Gastrocnemius medialis (tissue), 4 donors: ENCODE results near the gene ZNF668. TPM values are rescaled to one million over a fixed set of nuclear protein-coding genes. Genes with fewer than 3 reads are reported as not detected.

Source experiments
- ATAC-seq, 2 donors: fragments of 150-250 bp; one replicate each; pipeline ENCODE4 v1.9.1; 2016
- DNase-seq, 2 donors: peaks; one replicate each; pipeline ENCODE4 v3.0.0-alpha.2; 2019
- H3K27ac ChIP-seq, 4 donors: fragments of 200-600 bp; sonication (generic); 1 replicate in 1 of 4; 2 replicates in 3 of 4; pipeline ENCODE4 v1.5.1; 2016 to 2018; ENCODE audit warnings: mild to moderate bottlenecking in 2 of 4, moderate library complexity in 1 of 4
- H3K27me3 ChIP-seq, 3 donors: fragments of 200-600 bp; sonication (generic) in 2 of 3; 1 replicate in 1 of 3; 2 replicates in 2 of 3; pipeline versions ENCODE4 v1.5.1 to v1.6.0; 2016 to 2019; ENCODE audit warnings: mild to moderate bottlenecking in 1 of 3, moderate library complexity in 1 of 3
- H3K36me3 ChIP-seq, 2 donors: fragments of 200-600 bp; sonication (generic) in 1 of 2; one replicate each; pipeline ENCODE4 v1.5.1; 2017 to 2018
- H3K4me1 ChIP-seq, 2 donors: fragments of 200-600 bp; sonication (generic) in 1 of 2; one replicate each; pipeline ENCODE4 v1.5.1; 2016 to 2017; ENCODE audit warnings: mild to moderate bottlenecking in 2 of 2
- H3K4me3 ChIP-seq, 4 donors: fragments of 200-600 bp; sonication (generic) in 3 of 4; 1 replicate in 1 of 4; 2 replicates in 3 of 4; pipeline ENCODE4 v1.5.1; 2016 to 2019; ENCODE audit warnings: mild to moderate bottlenecking in 2 of 4
- H3K9me3 ChIP-seq, 3 donors: fragments of 200-600 bp; sonication (generic) in 2 of 3; 1 replicate in 1 of 3; 2 replicates in 2 of 3; pipeline ENCODE4 v1.5.1; 2016 to 2019
- CTCF ChIP-seq, 5 experiments: fragments of 450-650 bp in 3 of 5; fragments of 200-600 bp in 2 of 5; sonication (generic) in 2 of 5; IDR thresholded peaks in 4 of 5; conservative IDR thresholded peaks in 1 of 5; 1 replicate in 4 of 5; 2 replicates in 1 of 5; pipeline ENCODE4 v1.5.1; 2016 to 2019; ENCODE audit warnings: antibody characterized with exemption in 5 of 5, mild to moderate bottlenecking in 3 of 5, moderate library complexity in 3 of 5
- POLR2A ChIP-seq, 2 donors: fragments of 450-650 bp; IDR thresholded peaks; one replicate each; pipeline ENCODE4 v1.6.1; 2017; ENCODE audit warnings: antibody characterized with exemption in 2 of 2, mild to moderate bottlenecking in 2 of 2, moderate library complexity in 2 of 2
- in situ Hi-C, 4 donors: fragments of 200-750 bp; cut with MboI; loops; one replicate each; pipeline versions ENCODE4 v1.15.0 to v1.8.0; 2017; ENCODE audit warnings: low sequenced_read_pairs in 4 of 4
- intact Hi-C: fragments of 100-400 bp; cut with DNase I; formaldehyde crosslinking; loops from one replicate; pipeline ENCODE4 v1.15.1; 2023; ENCODE audit warnings: low total_unique reads
- total RNA-seq, 4 donors: library from RNA; depleted of rRNA; stranded (reverse); fragments of >200 nt; gene quantifications; one replicate each; pipeline versions ENCODE4 v1.1.0 to v1.2.3, GENCODE V29; 2016

Gene ZNF668
- total RNA-seq, 4 donors from 2014 or later = 6.6 to 16.0 (median 11.0) TPM

GRCh38 chr16:31087971-31088370 is 13.9 kb upstream of the ZNF668 start:
- ATAC-seq (no peak), DNase-seq (no peak)
- Histone ChIP-seq H3K27ac (no peak overlapping the region), H3K4me1 (peaks cover 0 to 1% of the 10 kb centered on the region in 2 donors), H3K36me3 (peaks cover 0 to 10% of the 10 kb centered on the region in 2 donors), H3K27me3 (no peaks in the 10 kb centered on the region), H3K9me3 (no peaks in the 10 kb centered on the region), H3K4me3 (no peak overlapping the region)
- in situ Hi-C loops (loop anchor here in 1 of 4 donors (25.0 kb wide), 1 partner anchor 101 kb away; the partner anchor contains the start of gene HSD3B7), intact Hi-C loops (no loop called here)
- TF ChIP-seq CTCF (IDR thresholded peaks at IDR 0.05 in 4 of 5, conservative IDR thresholded peaks at IDR 0.05 in 1 of 5) (no peak), POLR2A (IDR thresholded peaks at IDR 0.05) (no peak)

GRCh38 chr16:31087481-31087880 is 13.4 kb upstream of the ZNF668 start:
- H3K27ac ChIP-seq = no peak overlapping the region
- TF ChIP-seq POLR2A (IDR thresholded peaks at IDR 0.05) (no peak), CTCF (IDR thresholded peaks at IDR 0.05 in 4 of 5, conservative IDR thresholded peaks at IDR 0.05 in 1 of 5) (no peak)
- no peaks in the 10 kb centered on the region for H3K4me1 ChIP-seq
- no peak for DNase-seq
- ATAC-seq = no peak
- intact Hi-C loops (no loop called here), in situ Hi-C loops (loop anchor here in 1 of 4 donors (25.0 kb wide), 1 partner anchor 100 kb away; the partner anchor contains the start of gene HSD3B7)
- peaks cover 0 to 10% of the 10 kb centered on the region in 2 donors for H3K36me3 ChIP-seq
- no peak overlapping the region for H3K4me3 ChIP-seq
- no peaks in the 10 kb centered on the region for H3K27me3 ChIP-seq
- H3K9me3 ChIP-seq = no peaks in the 10 kb centered on the region

- ATAC-seq = no peak
- in situ Hi-C loops = loop anchor here in 1 of 4 donors (25.0 kb wide), 1 partner anchor 99 kb away; the partner anchor contains the start of gene HSD3B7
- no peak for DNase-seq
- H3K36me3 ChIP-seq = peaks cover 0 to 10% of the 10 kb centered on the region in 2 donors
- H3K27ac ChIP-seq = no peak overlapping the region
- no peak overlapping the region for H3K4me3 ChIP-seq
- H3K4me1 ChIP-seq = no peaks in the 10 kb centered on the region
- no peaks in the 10 kb centered on the region for H3K9me3 ChIP-seq
- TF ChIP-seq POLR2A (IDR thresholded peaks at IDR 0.05) (no peak), CTCF (IDR thresholded peaks at IDR 0.05 in 4 of 5, conservative IDR thresholded peaks at IDR 0.05 in 1 of 5) (no peak)
- no peaks in the 10 kb centered on the region for H3K27me3 ChIP-seq
- intact Hi-C loops = no loop called here
Observed at GRCh38 chr16:31086629-31086906, 12.5 kb upstream of the ZNF668 start.

GRCh38 chr16:31085873-31086628 is 12.0 kb upstream of the ZNF668 start:
- ATAC-seq (no peak), DNase-seq (no peak)
- TF ChIP-seq POLR2A (IDR thresholded peaks at IDR 0.05) (no peak), CTCF (IDR thresholded peaks at IDR 0.05 in 4 of 5, conservative IDR thresholded peaks at IDR 0.05 in 1 of 5) (no peak)
- Histone ChIP-seq H3K4me1 (no peaks in the 10 kb centered on the region), H3K4me3 (no peak overlapping the region), H3K27me3 (no peaks in the 10 kb centered on the region), H3K9me3 (no peaks in the 10 kb centered on the region), H3K36me3 (peaks cover 0 to 13% of the 10 kb centered on the region in 2 donors), H3K27ac (no peak overlapping the region)
- in situ Hi-C loops (loop anchor here in 1 of 4 donors (25.0 kb wide), 1 partner anchor 99 kb away; the partner anchor contains the start of gene HSD3B7), intact Hi-C loops (no loop called here)
